HepG2 (cell line): ENCODE data around the gene PLCB1. TPM values are rescaled to one million over a fixed set of nuclear protein-coding genes. Genes with fewer than 3 reads are reported as not detected.

Source experiments
- ATAC-seq: fragments of 200-7000 bp; cut with Tn5 transposase; 3 replicates; pipeline ENCODE4 v1.9.1; 2020; ENCODE audit warnings: mild to moderate bottlenecking, moderate library complexity
- BruUV-seq: library from RNA; stranded (reverse); fragments of 400-500 nt; replicated peaks from 2 replicates; lab custom pipeline; 2021; lab: Mats Ljungman, UMichigan
- CTCF ChIA-PET: fragments of 300-600 bp; formaldehyde crosslinking; extraction: SDS; loops from one replicate; lab custom pipeline; 2021; ENCODE audit warnings: low total read pairs, inconsistent platforms, low intra/inter-chr PET ratio; lab: Yijun Ruan, JAX
- POLR2A ChIA-PET: fragments of 350-600 bp; sonication (Branson Sonifier 250); formaldehyde crosslinking; loops from one replicate; lab custom pipeline; 2020; ENCODE audit warnings: antibody characterized with exemption, inconsistent platforms; lab: Yijun Ruan, JAX
- DNase-seq: peaks from one replicate; pipeline ENCODE4 v3.0.0-alpha.2; 2015; ENCODE audit warnings: low spot score
- FAIRE-seq: peaks from 3 replicates; lab custom pipeline; 2011; peaks lifted over from hg19 to GRCh38; lab: Jason Lieb, UNC
- H2AFZ ChIP-seq: one replicate; pipeline ENCODE4 v1.6.1; 2011; ENCODE audit warnings: low read length, inconsistent platforms
- H3K27ac ChIP-seq: fragments of 300-600 bp; 3 replicates; pipeline ENCODE4 v1.8.0; 2011; ENCODE audit warnings: mixed run types, mild to moderate bottlenecking, mixed read lengths, low read length, inconsistent platforms; ENCODE audit not compliant: insufficient read depth; ENCODE audit errors: extremely low read length
- H3K27me3 ChIP-seq, 2 experiments: fragments of 200-600 bp in 1 of 2; 2 replicates in 1 of 2; 3 replicates in 1 of 2; pipeline versions ENCODE4 v1.6.0 to v1.8.0; 2011; ENCODE audit warnings: low read length in 2 of 2, mild to moderate bottlenecking in 2 of 2, moderate library complexity in 2 of 2, inconsistent platforms in 1 of 2; ENCODE audit not compliant: insufficient read depth in 2 of 2, control insufficient read depth in 1 of 2
- H3K36me3 ChIP-seq, 2 experiments: fragments of 200-600 bp in 1 of 2; replicated peaks in 1 of 2; 2 replicates in 1 of 2; 3 replicates in 1 of 2; pipeline versions ENCODE4 v1.5.1 to v1.8.0; 2011; ENCODE audit warnings: low read length in 2 of 2, inconsistent platforms in 1 of 2; ENCODE audit not compliant: insufficient read depth in 2 of 2, control insufficient read depth in 1 of 2
- H3K4me1 ChIP-seq: 2 replicates; pipeline ENCODE4 v1.5.1; 2012; ENCODE audit warnings: low read length, inconsistent platforms; ENCODE audit not compliant: insufficient read depth
- H3K4me2 ChIP-seq: 2 replicates; pipeline ENCODE4 v1.6.0; 2011; ENCODE audit warnings: low read depth, low read length, inconsistent platforms
- H3K4me3 ChIP-seq, 3 experiments: fragments of 200-600 bp in 1 of 3; sonication (generic), shearing (Covaris generic) in 1 of 3; replicated peaks in 1 of 3; 2 replicates each; pipeline ENCODE4 v1.5.1; 2011 to 2016; ENCODE audit warnings: low read length in 3 of 3, inconsistent platforms in 2 of 3, low read depth in 2 of 3, mild to moderate bottlenecking in 2 of 3, control low read depth in 1 of 3, mixed read lengths in 1 of 3; ENCODE audit not compliant: insufficient read depth in 1 of 3
- H3K79me2 ChIP-seq: one replicate; pipeline ENCODE4 v1.6.1; 2011; ENCODE audit warnings: low read length, inconsistent platforms; ENCODE audit not compliant: insufficient read depth
- H3K9ac ChIP-seq: 2 replicates; pipeline ENCODE4 v1.6.0; 2011; ENCODE audit warnings: mild to moderate bottlenecking, low read depth, low read length, inconsistent platforms; ENCODE audit not compliant: insufficient read depth
- H3K9me3 ChIP-seq: 2 replicates; pipeline ENCODE4 v1.5.1; 2012; ENCODE audit warnings: mild to moderate bottlenecking, low read length
- H4K20me1 ChIP-seq: 2 replicates; pipeline ENCODE4 v1.6.0; 2011; ENCODE audit warnings: inconsistent platforms, mild to moderate bottlenecking, low read length, moderate library complexity; ENCODE audit not compliant: insufficient read depth
- BCLAF1 ChIP-seq: fragments of 450-650 bp; IDR thresholded peaks from 2 replicates; pipeline ENCODE4 v1.6.1; 2017; ENCODE audit warnings: mild to moderate bottlenecking
- CENPBD1 ChIP-seq: sonication (generic); formaldehyde crosslinking; IDR thresholded peaks from 2 replicates; pipeline ENCODE4 v1.8.0; 2022; ENCODE audit warnings: missing genetic modification reagents, low read depth, mild to moderate bottlenecking, borderline replicate concordance
- EP300 ChIP-seq, 3 experiments: sonication (generic) in 1 of 3; formaldehyde crosslinking in 1 of 3; IDR thresholded peaks; 2 replicates each; pipeline versions ENCODE4 v1.5.1 to v1.6.1; 2011 to 2020; ENCODE audit warnings: low read depth in 2 of 3, low read length in 2 of 3, borderline replicate concordance in 1 of 3, improper control_type of control experiment in 1 of 3, mild to moderate bottlenecking in 1 of 3, missing genetic modification reagents in 1 of 3, moderate library complexity in 1 of 3
- HOXD1 ChIP-seq: sonication (generic); formaldehyde crosslinking; IDR thresholded peaks from 2 replicates; pipeline ENCODE4 v1.5.0; 2020; ENCODE audit warnings: missing genetic modification reagents
- RBFOX2 ChIP-seq: fragments of 200-400 bp; formaldehyde crosslinking; IDR thresholded peaks from 2 replicates; pipeline ENCODE4 v1.6.1; 2017; ENCODE audit warnings: low read depth, mild to moderate bottlenecking, low read length
- TCF7 ChIP-seq: sonication (generic); IDR thresholded peaks from 2 replicates; pipeline ENCODE4 v1.6.1; 2016; ENCODE audit warnings: antibody characterized with exemption, low read depth
- TFAP4 ChIP-seq: sonication (generic); IDR thresholded peaks from 2 replicates; pipeline ENCODE4 v1.6.1; 2016; ENCODE audit warnings: low read depth, borderline replicate concordance
- ZEB1 ChIP-seq: IDR thresholded peaks from 2 replicates; pipeline ENCODE4 v1.6.1; 2012; ENCODE audit warnings: mild to moderate bottlenecking, low read depth, inconsistent platforms; ENCODE audit not compliant: insufficient replicate concordance
- ZNF275 ChIP-seq: sonication (generic); formaldehyde crosslinking; IDR thresholded peaks from 2 replicates; pipeline ENCODE4 v1.8.0; 2022; ENCODE audit warnings: missing genetic modification reagents, mild to moderate bottlenecking, inconsistent platforms, borderline replicate concordance
- ZNF281 ChIP-seq: sonication (generic); formaldehyde crosslinking; IDR thresholded peaks from 2 replicates; pipeline ENCODE4 v1.4.0; 2020; ENCODE audit warnings: missing genetic modification reagents, borderline replicate concordance
- ZNF75D ChIP-seq: sonication (generic); formaldehyde crosslinking; IDR thresholded peaks from 2 replicates; pipeline ENCODE4 v1.8.1; 2023; ENCODE audit warnings: missing genetic modification reagents, mild to moderate bottlenecking, borderline replicate concordance
- WGBS: methylation state at CpG from one replicate; pipeline ENCODE4 v1.1.6; 2017; ENCODE audit warnings: low lambda C conversion rate; 5-methylcytosine and 5-hydroxymethylcytosine counted together
- in situ Hi-C: cut with HindIII; loops from 2 replicates; pipeline ENCODE4 v1.10.0; 2017; ENCODE audit warnings: low pct_unique_long_range_greater_than_20kb; ENCODE audit not compliant: extremely low pct_ligation_motif_present
- intact Hi-C: fragments of 100-400 bp; cut with micrococcal nuclease; formaldehyde crosslinking; loops from one replicate; pipeline ENCODE4 v1.10.0; 2022; ENCODE audit not compliant: unreplicated experiment
- polyA plus RNA-seq, 8 experiments: library from polyadenylated mRNA; depleted of rRNA in 3 of 8; stranded (reverse) in 7 of 8; unstranded in 1 of 8; fragments of >200 nt; fragmentation: Illumina TruSeq in 4 of 8; extraction: Trizol in 4 of 8; gene quantifications; 2 replicates each; pipeline versions ENCODE4 v1.2.1 to v1.2.3, GENCODE V29; 2011 to 2016; ENCODE audit warnings: low read depth in 4 of 8, missing spikeins in 1 of 8, mixed read lengths in 1 of 8; ENCODE audit not compliant: insufficient read depth in 1 of 8
- total RNA-seq, 5 experiments: library from RNA; depleted of rRNA; stranded (reverse); fragments of >200 nt; fragmentation: Illumina TruSeq; extraction: Trizol; gene quantifications; 2 replicates each; pipeline ENCODE4 v1.2.3, GENCODE V29; 2016; ENCODE audit warnings: low read depth in 1 of 5

The PLCB1 gene
- total and polyA plus RNA-seq, 2 of the 13 experiments (the other 11 are each of a cell fraction or from before 2014, with no cell fraction given): 42.4 to 55.9 TPM

GRCh38 chr20:8370774-8371173 is 238.7 kb downstream of the PLCB1 start:
- CTCF ChIA-PET: no interaction called here
- H3K79me2 ChIP-seq: peaks cover 9% of the 10 kb centered on the region
- no peak overlapping the region for H3K4me3 ChIP-seq
- H4K20me1 ChIP-seq: no peaks in the 10 kb centered on the region
- H3K9me3 ChIP-seq: no peaks in the 10 kb centered on the region
- 97% methylated on average over 5 of the region's 5 CpGs for WGBS
- BruUV-seq: no TSS peak
- in situ Hi-C loops: no loop called here
- no peak for FAIRE-seq
- no peak for ATAC-seq
- no peak overlapping the region for H3K27ac ChIP-seq
- peaks cover 23% of the 10 kb centered on the region for H3K4me1 ChIP-seq
- H3K27me3 ChIP-seq: no peaks in the 10 kb centered on the region
- H3K36me3 ChIP-seq: peaks cover 5 to 26% of the 10 kb centered on the region in 2 experiments; a peak in 4 of 5 replicates
- intact Hi-C loops: no loop called here
- DNase-seq: no peak
- H2AFZ ChIP-seq: no peak overlapping the region
- POLR2A ChIA-PET: no interaction called here
- no peak overlapping the region for H3K9ac ChIP-seq
- no peak overlapping the region for H3K4me2 ChIP-seq
- TF ChIP-seq BCLAF1 (no peak), ZEB1 (no peak), ZNF281 (CRISPR knock-in tag) (no peak), TCF7 (no peak), CENPBD1 (CRISPR knock-in tag) (no peak), ZNF275 (CRISPR knock-in tag) (no peak), TFAP4 (no peak), HOXD1 (CRISPR knock-in tag) (no peak), EP300 (IDR thresholded peaks at IDR 0.05; ENCODE audit: low read depth in 2 of 2, low read length in 2 of 2) (no peak), EP300 (CRISPR knock-in tag; IDR thresholded peaks at IDR 0.05; ENCODE audit: borderline replicate concordance) (no peak), RBFOX2 (no peak), ZNF75D (CRISPR knock-in tag) (no peak)
